H1 (cell line): ENCODE measurements around the gene ZFP57. TPM values are rescaled to one million over a fixed set of nuclear protein-coding genes. Genes with fewer than 3 reads are reported as not detected.

ENCODE experiments used
- GABPA ChIP-seq: IDR thresholded peaks from 2 replicates; pipeline ENCODE4 v1.6.1; 2011; ENCODE audit warnings: mild to moderate bottlenecking, low read length, moderate library complexity, borderline replicate concordance; ENCODE audit not compliant: insufficient read depth
- NANOG ChIP-seq: IDR thresholded peaks from 2 replicates; pipeline ENCODE4 v1.6.1; 2011; ENCODE audit warnings: low read length, low read depth, mild to moderate bottlenecking, inconsistent platforms; ENCODE audit not compliant: insufficient read depth, poor library complexity, severe bottlenecking
- PHF8 ChIP-seq: fragments of 200-600 bp; sonication (generic); conservative IDR thresholded peaks from 2 replicates; pipeline ENCODE4 v1.7.1; 2012; ENCODE audit warnings: low read depth, mild to moderate bottlenecking, inconsistent platforms, low read length, moderate library complexity
- SP1 ChIP-seq: IDR thresholded peaks from 2 replicates; pipeline ENCODE4 v1.6.1; 2011; ENCODE audit warnings: low read depth, low read length
- SUZ12 ChIP-seq: fragments of 200-600 bp; sonication (generic); IDR thresholded peaks from 2 replicates; pipeline ENCODE4 v1.6.1; 2012; ENCODE audit warnings: mild to moderate bottlenecking, inconsistent platforms, low read length, moderate library complexity, mixed read lengths
- polyA plus RNA-seq, 7 experiments: library from polyadenylated mRNA; depleted of rRNA in 3 of 7; stranded (reverse) in 5 of 7; unstranded in 2 of 7; fragments of >200 nt in 5 of 7; fragments of 200-250 nt in 2 of 7; gene quantifications; 1 replicate in 5 of 7; 2 replicates in 1 of 7; 4 replicates in 1 of 7; pipeline versions ENCODE4 v1.2.1 to v1.2.3, GENCODE V29; 2011 to 2013; ENCODE audit warnings: missing spikeins in 2 of 7, mixed read lengths in 2 of 7
- total RNA-seq: library from RNA; stranded (reverse); fragmentation: NEBNext Ultra II Directional; extraction: Animal tissue kit (Norgen Biotek cat#: 25700); gene quantifications from 2 replicates; pipeline ENCODE4 v1.2.1, GENCODE V29; 2021
- TF ChIP-seq, protein P1 (sequence below): IDR thresholded peaks from 2 replicates; pipeline ENCODE4 v1.6.1; 2011; ENCODE audit warnings: low read length, improper control_type of control experiment

Gene ZFP57
- total and polyA plus RNA-seq, 2 of the 8 experiments (the other 6 are each of a cell fraction or from before 2014, with no cell fraction given) = 0.85 to 1.2 TPM

DNA sequence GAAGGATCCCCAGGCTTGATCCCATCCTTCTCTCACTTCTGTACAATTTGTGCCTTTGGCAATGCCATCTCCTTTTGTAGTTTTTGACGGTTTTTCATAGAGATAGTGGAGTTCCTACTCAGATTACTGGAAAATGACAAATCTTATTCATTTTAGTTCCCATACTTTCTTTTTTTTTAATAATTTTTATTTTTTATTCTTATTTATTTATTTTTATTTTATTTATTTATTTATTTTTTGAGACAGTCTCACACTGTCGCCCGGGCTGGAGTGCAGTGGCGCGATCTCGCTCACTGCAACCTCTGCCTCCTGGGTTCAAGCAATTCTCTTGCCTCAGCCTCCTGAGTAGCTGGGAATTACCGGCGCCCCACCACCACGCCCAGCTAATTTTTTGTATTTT lies 43.7 kb downstream of the ZFP57 start (continued):
- TF ChIP-seq, protein P1, sequence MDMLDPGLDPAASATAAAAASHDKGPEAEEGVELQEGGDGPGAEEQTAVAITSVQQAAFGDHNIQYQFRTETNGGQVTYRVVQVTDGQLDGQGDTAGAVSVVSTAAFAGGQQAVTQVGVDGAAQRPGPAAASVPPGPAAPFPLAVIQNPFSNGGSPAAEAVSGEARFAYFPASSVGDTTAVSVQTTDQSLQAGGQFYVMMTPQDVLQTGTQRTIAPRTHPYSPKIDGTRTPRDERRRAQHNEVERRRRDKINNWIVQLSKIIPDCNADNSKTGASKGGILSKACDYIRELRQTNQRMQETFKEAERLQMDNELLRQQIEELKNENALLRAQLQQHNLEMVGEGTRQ = no peak
- TF ChIP-seq SP1 (no peak), GABPA (no peak), PHF8 (no peak), SUZ12 (no peak), NANOG (no peak)
